OCI-LY7 (cell line): Measurements from ENCODE around the gene NUFIP1. TPM values are rescaled to one million over a fixed set of nuclear protein-coding genes. Genes with fewer than 3 reads are reported as not detected.

ENCODE experiments used
- BruUV-seq: library from RNA; stranded (reverse); fragments of 400-500 nt; replicated peaks from 2 replicates; lab custom pipeline; 2021; lab: Mats Ljungman, UMichigan
- CTCF ChIA-PET: fragments of 300-600 bp; sonication (Branson Sonifier 250); formaldehyde crosslinking; loops from one replicate; lab custom pipeline; 2022; ENCODE audit warnings: antibody characterized with exemption; ENCODE audit not compliant: unreplicated experiment; lab: Charles Lee
- POLR2A ChIA-PET: fragments of 300-600 bp; sonication (Branson Sonifier 250); formaldehyde crosslinking; loops from one replicate; lab custom pipeline; 2022; ENCODE audit warnings: antibody characterized with exemption; lab: Charles Lee
- DNase-seq: peaks from one replicate; pipeline ENCODE4 v3.0.0-alpha.2; 2015; ENCODE audit warnings: low spot score
- H2AFZ ChIP-seq: fragments of 200-600 bp; sonication (generic), shearing (Covaris generic); 2 replicates; pipeline ENCODE4 v1.6.1; 2014; ENCODE audit warnings: mild to moderate bottlenecking, antibody characterized with exemption, low read length, moderate library complexity
- H3K27ac ChIP-seq: fragments of 200-600 bp; sonication (generic); 2 replicates; pipeline ENCODE4 v1.5.1; 2014; ENCODE audit warnings: mixed run types, low read depth, mild to moderate bottlenecking, moderate library complexity, low read length, inconsistent platforms; ENCODE audit not compliant: poor library complexity, severe bottlenecking
- H3K36me3 ChIP-seq: fragments of 200-600 bp; sonication (generic); 2 replicates; pipeline ENCODE4 v1.6.1; 2014; ENCODE audit warnings: mild to moderate bottlenecking, antibody characterized with exemption, low read length, moderate library complexity, mixed read lengths; ENCODE audit not compliant: insufficient read depth
- H3K4me1 ChIP-seq: fragments of 200-600 bp; sonication (generic); 2 replicates; pipeline ENCODE4 v1.5.1; 2014; ENCODE audit warnings: mild to moderate bottlenecking, low read length; ENCODE audit not compliant: insufficient read depth, poor library complexity, severe bottlenecking
- H3K4me2 ChIP-seq: fragments of 200-600 bp; sonication (generic); 2 replicates; pipeline ENCODE4 v1.6.1; 2014; ENCODE audit warnings: mild to moderate bottlenecking, low read length
- H3K4me3 ChIP-seq: fragments of 200-600 bp; sonication (generic); 2 replicates; pipeline ENCODE4 v1.5.1; 2014; ENCODE audit warnings: mild to moderate bottlenecking, low read depth, low read length; ENCODE audit not compliant: poor library complexity, severe bottlenecking
- H3K79me2 ChIP-seq: fragments of 200-600 bp; sonication (generic); 2 replicates; pipeline ENCODE4 v1.6.1; 2016; ENCODE audit warnings: low read depth, mild to moderate bottlenecking, low read length, moderate library complexity, mixed read lengths; ENCODE audit not compliant: insufficient read depth
- H3K9me2 ChIP-seq: fragments of 200-600 bp; sonication (generic); 2 replicates; pipeline ENCODE4 v1.6.1; 2016; ENCODE audit warnings: mild to moderate bottlenecking, low read length, mixed read lengths; ENCODE audit not compliant: insufficient read depth
- H3K9me3 ChIP-seq: fragments of 200-600 bp; sonication (generic); 2 replicates; pipeline ENCODE4 v1.6.1; 2014; ENCODE audit warnings: mild to moderate bottlenecking, mixed run types, low read length, mixed read lengths
- H4K20me1 ChIP-seq: fragments of 200-600 bp; sonication (generic); 2 replicates; pipeline ENCODE4 v1.6.1; 2014; ENCODE audit warnings: mild to moderate bottlenecking, antibody characterized with exemption, low read length, moderate library complexity, mixed read lengths; ENCODE audit not compliant: insufficient read depth
- CTCF ChIP-seq: fragments of 200-600 bp; sonication (generic); conservative IDR thresholded peaks from 2 replicates; pipeline ENCODE4 v1.5.1; 2014; ENCODE audit warnings: mild to moderate bottlenecking, antibody characterized with exemption, low read length, moderate library complexity, mixed read lengths
- EZH2phosphoT487 ChIP-seq: fragments of 200-600 bp; sonication (generic); IDR thresholded peaks from 2 replicates; pipeline ENCODE4 v1.6.1; 2018; ENCODE audit warnings: low read depth, borderline replicate concordance, mild to moderate bottlenecking, mixed run types, antibody characterized with exemption, low read length, moderate library complexity, mixed read lengths
- intact Hi-C: fragments of 100-400 bp; cut with micrococcal nuclease; formaldehyde crosslinking; loops from one replicate; pipeline ENCODE4 v1.10.0; 2022; ENCODE audit not compliant: unreplicated experiment
- total RNA-seq, 2 experiments: library from RNA; depleted of rRNA in 1 of 2; stranded (reverse); fragments of >200 nt in 1 of 2; shearing (Covaris generic) in 1 of 2; gene quantifications; 2 replicates each; pipeline ENCODE4 v1.2.3, GENCODE V29; 2014 to 2022

Gene NUFIP1
- total RNA-seq, 2 experiments from 2014 or later: 6.8 to 11.4 TPM

DNA sequence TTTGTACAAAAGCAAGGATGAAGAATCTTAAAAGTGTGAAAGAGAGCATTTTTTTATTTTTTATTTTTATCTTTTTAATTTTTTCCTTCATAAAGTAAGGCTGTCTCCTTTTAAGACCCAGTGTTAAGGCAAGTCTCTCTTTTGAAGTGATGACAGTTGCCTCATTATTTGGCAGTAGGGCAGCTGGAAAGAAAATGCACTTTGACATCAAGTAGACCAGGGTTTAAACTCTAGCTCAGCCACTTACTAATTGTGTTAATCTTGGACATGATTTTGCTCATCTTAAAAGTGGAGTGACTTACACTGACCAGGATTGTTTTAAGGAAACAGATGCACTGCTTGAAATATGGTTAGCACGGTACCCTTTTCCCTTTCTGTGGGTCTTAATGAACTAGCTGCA lies 18.6 kb upstream of the NUFIP1 start:
- Histone ChIP-seq H3K4me1 (no peaks in the 10 kb centered on the region), H3K79me2 (no peaks in the 10 kb centered on the region), H3K4me3 (no peak overlapping the region), H3K27ac (no peak overlapping the region), H3K9me3 (no peaks in the 10 kb centered on the region), H3K9me2 (no peaks in the 10 kb centered on the region), H4K20me1 (no peaks in the 10 kb centered on the region), H3K4me2 (no peak overlapping the region), H3K36me3 (peaks cover 66% of the 10 kb centered on the region), H2AFZ (no peak overlapping the region)
- intact Hi-C loops: no loop called here
- no TSS peak for BruUV-seq
- TF ChIP-seq EZH2phosphoT487 (no peak), CTCF (no peak)
- ChIA-PET POLR2A (interaction anchor here (1.8 kb wide), 1 partner anchor 8 kb away, joined by 5 read pairs; no protein-coding TSS in a partner anchor), CTCF (no interaction called here)
- no peak for DNase-seq

- Histone ChIP-seq H3K27ac (no peak overlapping the region), H2AFZ (no peak overlapping the region), H3K9me3 (no peaks in the 10 kb centered on the region), H3K9me2 (no peaks in the 10 kb centered on the region), H3K4me1 (no peaks in the 10 kb centered on the region), H3K4me3 (no peak overlapping the region), H3K36me3 (peaks cover 72% of the 10 kb centered on the region), H3K4me2 (no peak overlapping the region), H4K20me1 (no peaks in the 10 kb centered on the region), H3K79me2 (no peaks in the 10 kb centered on the region)
- ChIA-PET POLR2A (interaction anchor here (0.6 to 1.8 kb wide), 3 partner anchors 8 to 102 kb away, joined by 3 to 5 read pairs (median 4); no protein-coding TSS in a partner anchor), CTCF (no interaction called here)
- TF ChIP-seq EZH2phosphoT487 (no peak), CTCF (no peak)
- BruUV-seq: no TSS peak
- DNase-seq: no peak
- intact Hi-C loops: no loop called here
Observed at GRCh38 chr13:45007225-45007624, 18.0 kb upstream of the NUFIP1 start.

DNA sequence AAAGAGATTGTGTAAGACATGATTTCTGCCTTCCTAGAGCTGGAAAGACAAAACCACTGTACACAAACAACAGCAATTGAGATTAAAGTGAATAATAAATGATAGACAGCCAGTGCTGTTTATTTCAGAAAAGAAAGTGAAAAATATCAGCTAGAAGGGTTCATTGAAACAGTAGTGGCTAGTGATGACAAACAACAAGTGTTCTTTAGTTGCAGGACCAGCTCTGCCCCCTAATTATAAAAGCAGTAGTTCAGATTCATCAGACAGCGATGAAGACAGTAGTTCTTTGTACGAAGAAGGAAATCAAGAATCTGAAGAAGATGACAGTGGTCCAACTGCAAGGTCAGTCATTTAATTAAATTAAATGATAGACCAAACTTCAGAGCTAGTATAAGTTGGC lies 14.8 kb upstream of the NUFIP1 start:
- H3K4me3 ChIP-seq: no peak overlapping the region
- peaks cover 72% of the 10 kb centered on the region for H3K36me3 ChIP-seq
- intact Hi-C loops: no loop called here

More for the DNA sequence above, 14.8 kb upstream of the NUFIP1 start:
- no peaks in the 10 kb centered on the region for H3K79me2 ChIP-seq
- CTCF ChIA-PET: no interaction called here
- TF ChIP-seq CTCF (no peak), EZH2phosphoT487 (no peak)
- no peak overlapping the region for H2AFZ ChIP-seq
- H3K9me3 ChIP-seq: no peaks in the 10 kb centered on the region
- H4K20me1 ChIP-seq: no peaks in the 10 kb centered on the region
- no peak overlapping the region for H3K4me2 ChIP-seq
- BruUV-seq: no TSS peak
- no peaks in the 10 kb centered on the region for H3K9me2 ChIP-seq
- no peak overlapping the region for H3K27ac ChIP-seq
- DNase-seq: no peak
- POLR2A ChIA-PET: interaction anchor here (0.6 to 0.7 kb wide), 3 partner anchors 12 to 567 kb away, joined by 3 to 5 read pairs (median 5); no protein-coding TSS in a partner anchor
- H3K4me1 ChIP-seq: no peaks in the 10 kb centered on the region
